Fibroblast of gingiva (primary cell): ENCODE results near the gene CNGB1.
A peak's percentile ranks its signal among the peaks of the same experiment; 100 is the strongest.
"Not testable (repeated sequence)": the region's sequence is repeated elsewhere in the genome, so short reads cannot be mapped to it uniquely, and the experiment has no call there.

Experiments
- DNase-seq: peaks from one replicate; pipeline ENCODE4 v3.0.0-alpha.2; 2011; ENCODE audit warnings: low read depth

Gene CNGB1

GRCh38 chr16:57970970-57971369 lies at the start of gene CNGB1:
Gene CNGB1, minus strand, starts transcription at chr16:57971128. Its CDS starts 3,842 bp downstream, at chr16:57967286.
- no peak for DNase-seq

- DNase-seq = no peak
Observed at GRCh38 chr16:58019866-58020538, 49.1 kb upstream of the CNGB1 start.

DNA sequence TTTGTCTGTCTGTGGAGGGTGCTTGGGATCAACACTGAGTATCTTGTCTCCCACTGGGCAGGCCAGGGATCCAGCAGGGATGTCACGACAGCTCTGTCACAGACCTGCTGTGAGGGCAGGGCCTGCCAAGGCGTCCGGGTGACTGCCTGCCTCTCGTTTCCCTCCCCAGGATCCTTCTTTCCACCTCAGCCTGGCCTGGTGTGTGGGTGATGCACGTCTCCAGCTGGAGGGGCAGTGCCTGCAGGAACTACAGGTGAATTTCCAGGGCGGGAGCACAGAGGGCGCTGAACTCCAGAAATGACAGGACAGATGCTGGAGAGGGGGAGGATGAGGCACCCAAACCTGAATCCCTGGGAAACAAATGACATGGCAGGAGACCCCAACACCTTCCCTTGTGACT lies 47.9 kb upstream of the CNGB1 start:
- no peak for DNase-seq

GRCh38 chr16:58016840-58017446 lies 46.0 kb upstream of the CNGB1 start:
- DNase-seq = no peak

DNA sequence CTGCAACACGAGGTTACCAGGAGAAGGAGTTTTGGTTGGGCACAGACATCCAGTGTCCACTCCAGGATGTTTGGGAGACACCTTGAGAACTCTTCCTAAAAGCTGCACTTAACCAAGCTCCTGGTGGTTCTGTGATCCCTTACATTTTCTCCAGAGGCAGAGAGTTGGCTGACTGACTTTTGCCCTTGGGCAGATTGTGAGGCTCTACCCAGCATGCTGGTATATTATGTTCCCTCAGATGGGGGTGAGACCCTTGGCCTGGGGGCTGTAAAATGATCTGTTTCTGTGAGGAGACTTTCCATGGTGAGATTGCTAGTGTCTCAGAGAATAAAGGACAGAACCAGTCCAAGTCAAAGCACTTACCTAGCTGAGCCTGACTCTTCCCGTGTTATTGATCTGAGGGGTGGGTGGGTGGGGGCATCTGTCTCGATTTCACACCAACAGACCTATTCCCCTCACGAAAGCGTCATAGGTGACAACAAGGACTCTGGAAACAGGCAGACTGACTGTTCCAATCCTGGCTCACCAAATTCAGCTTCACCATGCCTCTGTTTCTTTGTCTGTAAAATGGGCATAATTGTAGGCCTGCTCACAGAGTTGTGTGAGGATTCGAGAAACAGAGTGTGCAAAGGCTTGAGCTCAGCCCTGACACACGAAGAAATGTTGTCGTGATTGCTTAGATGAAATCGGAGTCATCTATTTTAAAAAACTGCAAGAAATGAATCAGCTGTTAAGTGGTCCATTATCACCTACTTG lies 42.5 kb upstream of the CNGB1 start:
- DNase-seq = no peak

DNA sequence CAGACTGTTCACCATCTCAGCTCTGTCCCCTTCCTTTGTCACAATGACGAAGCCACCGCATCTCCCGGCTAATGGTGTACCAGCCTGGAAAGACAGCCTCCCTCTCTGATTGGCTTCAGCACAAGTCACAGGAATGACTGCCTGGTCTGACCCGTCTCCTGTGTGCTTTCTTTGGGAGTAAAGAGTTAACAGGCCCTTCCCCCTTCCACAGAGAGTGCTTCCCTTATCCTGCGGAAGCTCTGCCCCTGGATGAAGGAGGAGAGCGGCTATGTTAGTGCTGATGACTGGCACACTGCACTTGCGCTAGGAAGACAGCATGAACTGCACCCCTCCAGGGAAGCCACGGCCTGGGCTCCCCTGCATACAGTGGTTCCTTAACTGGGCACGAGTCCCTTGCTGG lies 41.6 kb upstream of the CNGB1 start:
- no peak for DNase-seq

GRCh38 chr16:58011652-58012051 lies 40.7 kb upstream of the CNGB1 start:
- no peak for DNase-seq

DNA sequence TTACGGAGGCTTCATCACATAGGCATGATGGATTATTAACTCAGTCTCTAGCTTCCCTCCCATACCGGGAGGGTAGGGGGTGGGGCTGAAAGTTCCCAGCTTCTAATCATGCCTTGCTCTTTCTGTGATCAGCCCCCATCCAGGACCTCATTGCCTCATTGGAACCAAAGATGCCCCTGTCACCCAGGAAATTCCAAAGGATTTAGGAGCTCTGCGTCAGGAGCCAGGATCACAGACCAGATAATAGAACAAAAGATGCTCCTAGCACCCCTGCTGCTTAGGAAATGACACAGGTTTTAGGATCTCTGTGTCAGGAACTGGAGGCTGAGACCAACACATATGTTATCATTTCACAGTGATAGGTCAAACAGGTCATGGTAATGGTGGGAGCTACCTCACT lies 40.0 kb upstream of the CNGB1 start:
- no peak for DNase-seq

GRCh38 chr16:58009856-58010416 lies 39.0 kb upstream of the CNGB1 start:
- no peak for DNase-seq

DNA sequence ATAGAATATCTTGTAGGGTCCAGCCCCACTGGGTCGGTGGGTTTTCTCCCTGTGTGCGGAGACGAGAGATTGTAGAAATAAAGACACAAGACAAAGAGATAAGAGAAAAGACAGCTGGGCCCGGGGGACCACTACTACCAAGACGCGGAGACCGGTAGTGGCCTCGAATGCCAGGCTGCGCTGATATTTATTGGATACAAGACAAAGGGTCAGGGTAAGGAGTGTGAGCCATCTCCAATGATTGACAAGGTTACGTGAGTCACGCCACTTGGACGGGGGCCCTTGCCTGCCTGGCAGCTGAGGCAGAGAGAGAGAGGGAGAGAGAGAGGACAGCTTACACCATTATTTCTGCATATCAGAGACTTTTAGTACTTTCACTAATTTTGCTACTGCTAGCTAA lies 33.8 kb upstream of the CNGB1 start:
- not testable (repeated sequence) for DNase-seq

DNA sequence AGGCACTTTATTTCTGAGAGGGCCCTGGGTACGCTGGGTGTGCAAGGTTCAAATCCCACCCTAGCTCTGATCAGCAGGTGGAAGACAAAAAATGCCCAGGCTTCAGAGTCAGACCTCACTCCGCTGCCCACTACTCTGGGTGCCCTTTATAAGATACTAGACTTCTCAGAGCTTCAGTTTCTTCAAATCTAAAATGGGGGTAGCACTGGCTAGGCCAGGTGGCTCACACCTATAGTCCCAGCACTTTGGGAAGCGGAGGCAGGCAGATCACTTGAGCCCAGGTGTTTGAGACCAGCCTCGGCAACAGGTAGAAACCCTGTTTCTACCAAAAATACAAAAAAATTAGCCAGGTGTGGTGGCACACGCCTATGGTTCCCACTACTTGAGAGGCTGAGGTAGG lies 32.0 kb upstream of the CNGB1 start:
- DNase-seq = no peak

GRCh38 chr16:58002416-58002800 lies 31.5 kb upstream of the CNGB1 start:
- no peak for DNase-seq

DNA sequence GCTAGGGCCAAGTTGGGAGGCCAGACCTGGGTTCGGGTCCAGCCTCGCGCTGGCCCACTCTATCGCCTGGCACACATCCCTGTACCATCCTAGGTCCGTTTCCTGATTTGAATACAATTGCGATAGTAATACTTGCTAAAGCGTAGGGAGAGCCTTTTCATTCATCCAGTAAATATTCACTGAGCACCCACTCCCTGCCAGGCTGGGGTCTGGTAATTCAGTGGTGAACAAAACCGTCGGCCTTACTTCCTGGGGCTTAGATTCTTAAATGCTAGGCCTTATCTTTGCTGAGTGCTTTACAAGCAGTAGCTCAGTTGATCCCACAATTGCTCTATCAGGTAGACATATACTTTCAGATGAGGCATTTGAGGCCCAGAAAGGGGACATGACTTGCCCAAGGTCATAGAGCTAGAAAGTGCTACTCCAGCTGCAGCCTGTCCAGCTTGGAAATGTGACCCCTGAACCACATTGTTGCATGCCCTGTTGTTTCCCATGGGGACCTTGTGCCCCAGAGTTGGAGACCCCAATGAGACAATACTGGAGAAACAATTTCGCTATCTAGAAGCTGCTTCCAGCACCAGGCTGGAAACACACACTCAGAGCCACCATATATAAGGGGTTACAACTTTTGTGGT lies 31.0 kb upstream of the CNGB1 start:
- no peak for DNase-seq

DNA sequence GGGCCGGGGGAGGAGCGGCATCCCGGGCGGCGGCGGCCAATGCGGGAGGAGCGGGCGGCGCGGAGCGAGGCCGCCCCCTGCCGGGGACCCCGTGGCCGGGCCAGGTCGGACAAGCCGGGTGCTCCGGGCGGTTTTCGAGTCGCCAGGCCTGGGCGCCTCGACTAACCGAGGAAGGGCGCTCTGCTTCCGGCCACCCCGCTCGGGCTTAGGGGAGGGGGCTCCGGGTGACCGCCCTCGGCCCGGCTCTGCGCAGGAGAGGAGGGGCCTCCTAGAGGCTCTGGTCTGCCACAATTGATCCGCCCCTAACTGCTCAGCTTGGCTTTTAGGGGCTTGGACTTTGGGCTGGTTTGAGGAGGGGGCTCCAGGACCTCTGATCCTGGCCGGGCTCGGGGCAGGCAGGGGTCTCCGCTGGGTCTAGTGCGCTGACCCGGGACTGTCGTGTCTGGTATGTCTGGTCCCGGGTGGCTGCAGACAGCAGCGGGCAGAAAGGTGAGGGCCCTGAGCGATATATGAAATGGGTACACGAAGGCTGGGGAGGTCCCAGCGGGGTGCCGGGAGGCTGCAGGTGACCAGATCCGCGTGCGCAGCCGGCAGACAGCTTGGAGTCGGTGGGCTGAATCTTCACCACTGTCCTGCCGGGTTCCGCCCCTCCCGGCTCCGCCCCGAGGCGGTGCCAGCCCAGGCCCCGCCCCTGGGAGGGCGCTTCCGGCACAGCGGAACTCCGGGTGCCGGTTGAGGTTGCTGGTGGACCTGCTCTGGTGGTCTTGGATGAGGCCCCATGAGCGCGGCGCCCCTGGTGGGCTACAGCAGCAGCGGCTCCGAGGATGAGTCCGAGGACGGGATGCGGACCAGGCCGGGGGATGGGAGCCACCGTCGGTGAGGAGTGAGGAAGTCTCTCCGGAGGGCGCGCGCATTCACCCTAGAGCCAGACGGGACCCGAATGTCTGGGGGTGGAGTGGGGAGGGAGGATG lies 30.1 kb upstream of the CNGB1 start, which contains the start of gene USB1:
TSS of gene USB1 (plus strand) at position 702 of the 971 bp plus-strand sequence. CDS start at position 779, 77 bp downstream.
- peak; percentile 76 for DNase-seq

- no peak for DNase-seq
Observed at GRCh38 chr16:57999971-58000705, 29.2 kb upstream of the CNGB1 start, which contains the start of gene ZNF319. Gene ZNF319, minus strand, starts transcription at chr16:58000672. Its CDS starts 2,407 bp downstream, at chr16:57998265.

- no peak for DNase-seq
Observed at GRCh38 chr16:57999366-57999970, 28.5 kb upstream of the CNGB1 start.

GRCh38 chr16:57998992-57999365 lies 28.1 kb upstream of the CNGB1 start:
- peak; percentile 22 for DNase-seq

DNA sequence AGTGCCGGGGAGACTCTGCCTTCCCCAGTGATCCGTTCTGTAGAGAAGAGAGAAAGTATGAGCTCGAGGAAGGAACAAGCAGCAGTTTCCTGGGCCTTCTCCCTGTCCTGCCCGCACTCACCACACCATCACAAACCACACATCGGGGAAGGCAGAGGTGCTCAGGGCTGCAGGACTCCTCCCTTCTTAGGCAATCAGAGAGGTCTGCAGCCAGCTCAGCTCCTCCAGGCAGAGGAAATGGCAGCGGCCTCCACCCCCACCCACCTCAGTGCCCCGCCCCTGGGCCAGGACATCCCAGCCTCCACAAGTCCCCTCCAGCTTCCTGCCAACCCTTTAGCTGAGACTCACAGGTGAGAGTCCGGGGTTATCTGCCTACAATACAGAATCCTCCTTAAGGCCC lies 27.6 kb upstream of the CNGB1 start:
- DNase-seq = no peak

DNA sequence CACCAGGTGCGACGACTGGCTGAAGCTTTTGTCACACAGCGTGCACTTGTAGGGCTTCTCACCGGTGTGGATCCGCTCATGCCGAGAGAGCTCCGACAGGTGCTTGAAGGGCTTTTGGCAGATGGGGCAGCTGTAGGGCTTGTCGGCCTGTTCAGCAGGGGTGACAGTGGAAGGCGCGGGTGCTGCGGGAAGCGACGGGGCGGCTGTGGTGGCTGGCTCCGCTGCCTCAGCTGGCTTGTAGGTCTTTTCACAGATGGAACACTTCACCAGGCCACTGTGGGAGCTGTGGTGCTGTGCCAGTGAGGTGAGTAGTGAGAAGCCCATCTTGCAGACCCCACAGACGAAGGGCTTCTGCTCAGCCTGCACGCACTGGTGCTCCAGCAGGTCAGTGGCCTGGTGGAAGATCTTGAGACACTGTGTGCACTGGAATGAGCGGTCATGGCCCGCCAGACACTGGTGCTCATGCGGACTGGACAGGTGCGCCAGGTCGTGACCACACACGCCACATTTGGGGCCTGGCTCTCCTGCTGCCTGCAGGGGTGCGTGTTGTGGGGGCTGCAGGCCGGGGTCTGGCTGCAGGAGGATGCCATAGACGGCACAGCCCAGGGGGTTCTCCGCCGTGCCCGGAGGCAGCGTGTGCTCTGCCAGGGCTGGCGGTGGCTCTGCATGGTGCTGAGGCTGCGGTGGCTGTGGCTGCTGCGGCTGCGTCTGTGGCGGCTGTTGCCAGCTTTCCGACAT lies 26.8 kb upstream of the CNGB1 start:
- no peak for DNase-seq
